Upper lobe of right lung (tissue), 1 donor: ENCODE data around the gene COL6A1. TPM values are rescaled to one million over a fixed set of nuclear protein-coding genes. Genes with fewer than 3 reads are reported as not detected.

Experiments
- ATAC-seq: fragments of 200-7000 bp; cut with Tn5 transposase; one replicate; pipeline ENCODE4 v1.9.1; 2020; ENCODE audit warnings: mild to moderate bottlenecking, moderate library complexity
- DNase-seq: peaks from one replicate; pipeline ENCODE4 v3.0.0-alpha.2; 2020
- H3K27ac ChIP-seq: fragments of 200-600 bp; one replicate; pipeline ENCODE4 v1.8.0; 2022
- H3K27me3 ChIP-seq: fragments of 200-600 bp; one replicate; pipeline ENCODE4 v1.8.0; 2022; ENCODE audit warnings: mild to moderate bottlenecking
- H3K36me3 ChIP-seq: fragments of 200-600 bp; one replicate; pipeline ENCODE4 v1.8.0; 2022
- H3K4me1 ChIP-seq: fragments of 200-600 bp; one replicate; pipeline ENCODE4 v1.8.0; 2022
- H3K4me3 ChIP-seq: fragments of 200-600 bp; one replicate; pipeline ENCODE4 v1.8.0; 2022; ENCODE audit warnings: mild to moderate bottlenecking
- H3K9me3 ChIP-seq: fragments of 200-600 bp; one replicate; pipeline ENCODE4 v1.8.0; 2022
- intact Hi-C: fragments of 100-400 bp; cut with DNase I; formaldehyde crosslinking; loops from one replicate; pipeline ENCODE4 v1.11.0; 2022
- total RNA-seq: library from RNA; stranded (reverse); fragmentation: NEBNext Ultra II Directional; extraction: Animal tissue kit (Norgen Biotek cat#: 25700); gene quantifications from one replicate; pipeline ENCODE4 v1.2.1, GENCODE V29; 2021
- TF ChIP-seq, protein P1 (sequence below): fragments of 200-600 bp; IDR thresholded peaks from one replicate; pipeline ENCODE4 v1.8.0; 2022; ENCODE audit warnings: antibody characterized with exemption
- donor health status: DM: no; HTN: yes; CAD: no; lungs with severe emphysema.

Gene COL6A1
- total RNA-seq, 1 donor from 2014 or later: 175 TPM

- H3K9me3 ChIP-seq: no peaks in the 10 kb centered on the region
- no peaks in the 10 kb centered on the region for H3K36me3 ChIP-seq
- no peak for ATAC-seq
- peaks cover 5% of the 10 kb centered on the region for H3K4me1 ChIP-seq
- intact Hi-C loops: no loop called here
- no peak for DNase-seq
- no peak overlapping the region for H3K4me3 ChIP-seq
- H3K27me3 ChIP-seq: peaks cover 1% of the 10 kb centered on the region
- H3K27ac ChIP-seq: no peak overlapping the region
- TF ChIP-seq, protein P1, sequence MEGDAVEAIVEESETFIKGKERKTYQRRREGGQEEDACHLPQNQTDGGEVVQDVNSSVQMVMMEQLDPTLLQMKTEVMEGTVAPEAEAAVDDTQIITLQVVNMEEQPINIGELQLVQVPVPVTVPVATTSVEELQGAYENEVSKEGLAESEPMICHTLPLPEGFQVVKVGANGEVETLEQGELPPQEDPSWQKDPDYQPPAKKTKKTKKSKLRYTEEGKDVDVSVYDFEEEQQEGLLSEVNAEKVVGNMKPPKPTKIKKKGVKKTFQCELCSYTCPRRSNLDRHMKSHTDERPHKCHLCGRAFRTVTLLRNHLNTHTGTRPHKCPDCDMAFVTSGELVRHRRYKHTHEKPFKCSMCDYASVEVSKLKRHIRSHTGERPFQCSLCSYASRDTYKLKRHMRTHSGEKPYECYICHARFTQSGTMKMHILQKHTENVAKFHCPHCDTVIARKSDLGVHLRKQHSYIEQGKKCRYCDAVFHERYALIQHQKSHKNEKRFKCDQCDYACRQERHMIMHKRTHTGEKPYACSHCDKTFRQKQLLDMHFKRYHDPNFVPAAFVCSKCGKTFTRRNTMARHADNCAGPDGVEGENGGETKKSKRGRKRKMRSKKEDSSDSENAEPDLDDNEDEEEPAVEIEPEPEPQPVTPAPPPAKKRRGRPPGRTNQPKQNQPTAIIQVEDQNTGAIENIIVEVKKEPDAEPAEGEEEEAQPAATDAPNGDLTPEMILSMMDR: no peak
These were observed 16.3 kb upstream of the COL6A1 start for GRCh38 chr21:45965084-45965809.

- Histone ChIP-seq H3K27me3 (no peaks in the 10 kb centered on the region), H3K36me3 (no peaks in the 10 kb centered on the region), H3K4me3 (no peak overlapping the region), H3K27ac (no peak overlapping the region), H3K4me1 (peaks cover 5% of the 10 kb centered on the region), H3K9me3 (no peaks in the 10 kb centered on the region)
- intact Hi-C loops: no loop called here
- DNase-seq (no peak), ATAC-seq (no peak)
- TF ChIP-seq, protein P1: no peak
These were observed 14.7 kb upstream of the COL6A1 start for GRCh38 chr21:45966791-45967394.

DNA sequence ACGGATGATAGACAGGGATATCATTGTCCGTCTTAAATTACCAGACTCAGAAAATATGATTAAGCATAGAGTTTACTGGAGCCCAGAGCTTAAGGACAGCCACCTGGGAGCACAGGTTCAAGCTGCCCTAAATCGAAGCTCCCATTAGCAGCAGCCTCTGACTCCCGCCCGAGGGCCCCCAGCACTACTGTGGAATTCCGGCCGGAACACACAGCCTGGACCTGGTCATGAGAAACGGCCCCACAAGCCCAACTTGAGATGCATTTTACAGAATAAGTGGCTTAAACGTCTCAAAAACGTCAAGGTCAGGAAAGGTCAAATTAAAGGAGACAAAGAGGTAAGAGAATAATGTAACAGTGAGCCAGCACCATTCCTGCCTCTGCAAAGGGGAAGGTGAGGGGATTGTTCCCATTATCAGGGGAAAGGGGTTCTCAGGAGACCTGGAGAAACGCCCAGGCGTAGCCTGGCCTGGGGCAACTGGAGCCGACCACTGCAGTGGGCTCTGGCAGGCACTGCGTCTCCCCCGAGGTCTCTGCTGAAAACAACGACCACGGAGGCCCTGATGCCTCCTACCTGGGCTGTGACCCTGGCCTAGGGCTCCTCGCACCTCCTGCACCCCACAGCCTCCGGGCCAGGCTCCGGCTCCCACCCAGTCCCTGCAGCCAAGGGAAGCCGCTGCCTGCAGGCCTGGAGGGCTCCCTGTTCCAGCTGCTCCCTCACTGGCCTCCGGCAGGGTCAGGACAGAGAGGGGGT lies 11.5 kb upstream of the COL6A1 start:
- Histone ChIP-seq H3K9me3 (no peaks in the 10 kb centered on the region), H3K36me3 (no peaks in the 10 kb centered on the region), H3K27ac (no peak overlapping the region), H3K4me1 (peaks cover 25% of the 10 kb centered on the region), H3K27me3 (peaks cover 20% of the 10 kb centered on the region), H3K4me3 (no peak overlapping the region)
- intact Hi-C loops: loop anchor here (10.0 kb wide), 1 partner anchor 125 kb away; the partner anchor contains the start of gene COL6A2
- no peak for DNase-seq
- ATAC-seq: peak; percentile 1
- TF ChIP-seq, protein P1: no peak

DNA sequence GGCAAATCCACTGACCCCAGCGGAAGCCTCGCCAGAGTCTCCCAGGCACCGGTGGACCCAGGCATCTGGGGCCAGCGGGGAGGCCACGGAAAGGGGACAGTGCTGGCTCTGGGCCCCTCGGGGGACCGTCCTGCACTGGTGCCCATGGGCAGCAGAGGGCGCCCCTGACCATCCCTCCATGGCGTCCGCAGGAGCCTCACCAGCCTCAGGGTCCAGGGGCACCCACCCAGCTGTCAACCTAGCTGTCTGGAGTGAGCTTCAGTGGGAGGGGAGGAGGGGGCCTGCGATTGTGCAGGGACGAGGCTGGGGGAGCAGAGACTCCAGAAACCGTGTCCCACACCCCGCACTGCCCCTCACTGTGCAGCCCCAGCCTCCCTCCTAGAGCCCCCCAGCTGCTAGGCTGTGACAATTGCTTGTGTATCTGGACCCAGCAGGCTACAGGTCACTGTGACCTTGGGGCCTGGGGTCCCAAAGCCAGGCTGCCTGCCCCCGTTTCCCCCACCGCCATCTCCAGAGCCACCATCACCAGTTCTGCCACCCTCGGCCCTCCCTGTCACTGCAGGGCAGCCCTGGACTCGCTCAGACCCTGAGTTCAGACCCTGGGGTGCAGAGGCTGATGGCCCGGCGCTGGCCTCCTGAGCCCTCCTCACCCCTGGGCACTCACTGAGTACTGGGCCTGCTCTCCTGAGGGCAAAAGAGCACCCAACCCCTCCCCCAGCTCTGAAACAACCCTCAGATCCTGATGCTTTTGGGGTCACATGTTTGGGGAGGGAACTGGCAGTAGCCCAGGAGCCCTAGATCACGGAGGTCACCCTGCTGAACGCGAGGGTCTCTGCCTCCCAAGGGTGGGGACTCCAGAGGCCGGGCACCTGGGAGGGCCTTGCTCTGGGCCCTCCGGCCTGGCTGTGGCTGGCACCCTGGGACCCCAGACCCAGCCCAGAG lies 10.6 kb upstream of the COL6A1 start:
- intact Hi-C loops: loop anchor here (10.0 kb wide), 1 partner anchor 124 kb away; the partner anchor contains the start of gene COL6A2
- H3K9me3 ChIP-seq: no peaks in the 10 kb centered on the region
- H3K36me3 ChIP-seq: no peaks in the 10 kb centered on the region
- TF ChIP-seq, protein P1: peak; percentile 86
- peak; percentile 75 for DNase-seq
- H3K27me3 ChIP-seq: peaks cover 21% of the 10 kb centered on the region
- ATAC-seq: peak; percentile 73
- peaks cover 28% of the 10 kb centered on the region for H3K4me1 ChIP-seq
- H3K27ac ChIP-seq: peak overlapping the region; percentile 87
- no peak overlapping the region for H3K4me3 ChIP-seq
